HG02588 (cell line): ENCODE results near the gene ZNF688.
A peak's percentile ranks its signal among the peaks of the same experiment; 100 is the strongest.

ENCODE experiments used
- ATAC-seq: cut with Tn5 transposase; IDR thresholded peaks from one replicate; pipeline ENCODE4 v1.9.1; 2021; ENCODE audit warnings: mild to moderate bottlenecking, moderate library complexity; ENCODE audit not compliant: unreplicated experiment

ZNF688 gene

DNA sequence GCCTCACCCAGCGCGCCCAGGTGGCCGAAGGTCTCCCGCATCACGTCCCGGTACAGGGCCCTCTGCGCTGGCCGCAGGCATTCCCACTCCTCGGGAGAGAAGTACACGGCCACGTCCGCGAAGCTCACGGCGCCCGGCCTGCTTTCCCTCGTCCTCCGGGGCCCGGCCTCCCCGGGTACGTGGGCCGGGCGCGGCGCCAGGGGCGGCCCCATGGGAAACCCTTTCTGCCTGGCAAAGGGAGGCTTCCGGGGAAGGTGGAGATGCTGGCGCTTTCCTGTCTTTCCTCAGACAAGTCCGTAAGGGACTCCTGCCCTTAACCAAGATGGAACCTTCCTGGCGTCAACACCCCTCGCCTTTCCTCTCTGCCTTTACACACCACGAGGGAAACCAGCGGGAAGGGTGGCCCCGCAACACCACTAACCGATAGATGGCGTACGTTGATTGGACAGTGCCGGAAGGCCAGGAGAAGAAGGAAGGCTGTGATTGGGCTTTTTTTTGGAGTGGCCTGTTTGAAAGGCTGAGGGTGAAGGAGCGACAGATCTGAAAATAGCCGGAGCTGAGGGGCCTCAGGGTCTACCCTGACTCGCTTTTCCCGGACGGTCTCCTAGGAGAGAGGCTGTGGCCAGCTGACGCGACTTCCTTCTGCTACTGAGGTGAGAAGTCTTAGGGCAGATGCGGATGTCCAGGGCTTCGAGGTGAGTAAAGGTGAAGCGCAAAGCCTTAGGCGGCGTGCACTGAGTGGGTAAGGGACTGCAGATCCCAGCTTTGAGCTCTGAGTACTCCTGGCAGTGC, 14.1 kb upstream of the ZNF688 start, which contains the start of gene ZNF785:
Gene ZNF785, minus strand, starts transcription at position 298 of the 792 bp plus-strand sequence. Its CDS starts 86 bp downstream, at position 212.
- ATAC-seq: peak; percentile 90

DNA sequence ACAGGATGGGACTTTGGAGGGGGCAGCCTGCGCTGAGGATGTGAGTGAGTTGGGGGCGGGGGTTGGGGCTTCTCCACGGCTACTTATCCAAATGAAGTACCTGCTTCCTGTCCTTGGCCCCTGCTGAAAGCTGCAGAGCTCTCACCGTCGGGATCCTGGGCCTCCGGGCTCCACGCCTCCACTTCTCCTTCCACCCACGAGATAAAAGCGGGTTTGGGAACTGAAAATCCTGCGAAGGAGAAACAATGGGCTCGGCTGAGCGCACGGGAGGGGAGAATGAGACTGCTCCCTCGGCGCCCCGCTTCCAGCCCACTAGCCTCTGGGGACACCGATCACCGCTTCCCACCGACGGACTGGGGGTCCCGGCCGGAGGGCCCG, 13.5 kb upstream of the ZNF688 start:
- ATAC-seq: peak; percentile 15

DNA sequence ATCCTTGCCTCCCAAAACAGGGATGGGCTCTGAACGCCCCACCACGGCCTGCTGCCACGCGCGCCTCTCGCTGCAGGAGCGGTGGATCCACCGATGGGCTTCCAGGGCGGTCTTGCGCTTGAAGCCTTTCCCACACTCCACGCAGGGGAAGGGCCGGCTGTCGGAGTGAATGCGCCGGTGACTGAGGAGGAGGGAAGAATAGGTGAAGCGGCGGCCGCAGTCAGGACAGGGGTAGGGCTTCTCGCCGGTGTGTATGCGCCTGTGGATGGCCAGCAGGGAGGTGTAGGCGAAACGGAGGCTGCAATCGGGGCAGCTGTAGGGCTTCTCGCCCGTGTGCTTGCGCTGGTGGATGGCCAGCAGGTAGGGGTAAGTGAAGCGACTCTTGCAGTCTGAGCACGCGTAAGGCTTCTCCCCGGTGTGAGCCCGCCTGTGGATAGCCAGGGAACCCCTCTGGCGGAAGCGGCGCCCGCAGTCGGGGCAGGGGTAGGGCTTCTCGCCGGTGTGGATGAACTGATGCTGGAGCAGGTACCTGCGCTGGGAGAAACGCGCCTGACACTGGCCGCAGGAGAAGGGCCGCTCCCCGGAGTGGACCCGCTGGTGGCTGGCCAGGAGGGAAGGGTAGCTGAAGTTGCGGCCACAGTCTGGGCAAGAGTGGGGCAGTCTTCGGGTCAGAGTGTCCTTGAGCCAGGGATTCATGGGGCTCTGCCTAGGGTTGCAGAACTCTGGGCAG, 11.3 kb upstream of the ZNF688 start:
- no peak for ATAC-seq

DNA sequence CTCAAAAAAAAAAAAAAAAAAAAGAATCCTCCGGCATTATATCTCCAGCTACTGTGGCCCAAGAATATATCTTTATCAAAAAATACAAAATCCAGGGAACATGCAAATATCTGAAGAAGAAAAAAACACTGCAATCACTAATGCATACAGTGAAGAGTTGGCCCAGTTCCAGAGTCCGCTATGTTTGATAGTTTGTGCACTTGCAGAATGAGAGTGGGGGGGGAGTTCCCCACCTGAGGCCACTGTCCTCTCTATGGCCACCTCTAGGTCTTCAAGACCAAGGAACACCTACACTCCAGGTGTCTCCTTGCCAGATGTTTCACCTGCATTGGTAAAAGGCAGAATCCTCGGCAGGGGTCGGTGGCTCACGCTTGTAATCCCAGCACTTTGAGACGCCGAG, 9.9 kb upstream of the ZNF688 start:
- ATAC-seq: no peak

DNA sequence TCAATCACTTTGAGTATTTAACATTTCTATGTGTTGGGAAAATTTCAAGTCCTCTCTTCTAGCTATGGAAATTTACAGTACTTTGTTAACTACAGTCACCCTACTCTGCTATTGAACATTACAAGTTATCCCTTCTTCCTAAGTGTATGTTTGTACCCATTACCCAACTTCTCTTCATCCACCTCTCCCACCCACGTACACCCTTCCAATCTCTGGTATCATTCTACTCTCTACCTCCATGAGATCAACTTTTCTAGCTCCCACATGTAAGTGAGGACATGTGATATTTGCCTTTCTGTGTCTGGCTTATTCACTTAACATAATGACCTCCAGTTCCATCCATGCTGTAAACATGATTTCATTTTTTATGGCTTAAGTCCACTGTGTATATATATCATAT, 3.2 kb upstream of the ZNF688 start:
- no peak for ATAC-seq

DNA sequence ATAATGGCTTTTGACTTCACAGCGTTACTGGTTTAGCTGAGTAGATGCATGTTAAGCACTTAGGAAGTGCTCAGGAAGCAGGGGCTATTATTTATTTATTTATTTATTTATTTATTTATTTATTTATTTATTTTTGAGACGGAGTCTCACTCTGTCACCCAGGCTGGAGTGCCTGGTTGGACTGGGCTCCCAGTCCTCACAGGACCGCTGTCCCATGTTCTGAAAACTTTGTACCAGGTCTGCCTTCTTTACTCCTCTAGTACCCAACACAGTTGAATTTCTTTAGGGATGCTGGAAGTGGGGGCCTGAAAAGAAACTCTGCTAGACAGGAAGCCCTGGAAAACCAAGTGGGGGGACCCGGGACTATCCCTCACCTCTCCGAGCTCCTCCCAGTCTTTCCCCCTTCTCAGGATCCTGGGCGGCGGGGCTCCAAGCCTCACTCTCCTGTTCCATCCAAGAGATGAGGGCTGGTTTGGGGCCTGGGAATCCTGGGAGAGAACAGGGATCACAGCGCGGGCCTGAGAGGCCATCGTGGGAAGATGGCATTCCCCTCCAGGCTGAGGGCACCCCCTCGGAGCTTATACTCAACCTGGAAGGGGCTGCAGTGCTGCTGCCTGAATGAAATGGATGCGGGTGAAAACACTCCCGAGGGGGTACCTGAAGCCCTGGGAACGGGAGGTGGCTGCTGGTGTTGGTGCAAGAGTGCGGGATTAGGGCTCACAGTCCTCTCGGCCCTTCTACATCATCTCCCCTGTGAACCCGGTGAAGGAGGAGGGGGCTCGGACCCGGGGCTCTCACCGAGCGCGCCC, 674 bp downstream of the ZNF688 start:
- no peak for ATAC-seq

DNA sequence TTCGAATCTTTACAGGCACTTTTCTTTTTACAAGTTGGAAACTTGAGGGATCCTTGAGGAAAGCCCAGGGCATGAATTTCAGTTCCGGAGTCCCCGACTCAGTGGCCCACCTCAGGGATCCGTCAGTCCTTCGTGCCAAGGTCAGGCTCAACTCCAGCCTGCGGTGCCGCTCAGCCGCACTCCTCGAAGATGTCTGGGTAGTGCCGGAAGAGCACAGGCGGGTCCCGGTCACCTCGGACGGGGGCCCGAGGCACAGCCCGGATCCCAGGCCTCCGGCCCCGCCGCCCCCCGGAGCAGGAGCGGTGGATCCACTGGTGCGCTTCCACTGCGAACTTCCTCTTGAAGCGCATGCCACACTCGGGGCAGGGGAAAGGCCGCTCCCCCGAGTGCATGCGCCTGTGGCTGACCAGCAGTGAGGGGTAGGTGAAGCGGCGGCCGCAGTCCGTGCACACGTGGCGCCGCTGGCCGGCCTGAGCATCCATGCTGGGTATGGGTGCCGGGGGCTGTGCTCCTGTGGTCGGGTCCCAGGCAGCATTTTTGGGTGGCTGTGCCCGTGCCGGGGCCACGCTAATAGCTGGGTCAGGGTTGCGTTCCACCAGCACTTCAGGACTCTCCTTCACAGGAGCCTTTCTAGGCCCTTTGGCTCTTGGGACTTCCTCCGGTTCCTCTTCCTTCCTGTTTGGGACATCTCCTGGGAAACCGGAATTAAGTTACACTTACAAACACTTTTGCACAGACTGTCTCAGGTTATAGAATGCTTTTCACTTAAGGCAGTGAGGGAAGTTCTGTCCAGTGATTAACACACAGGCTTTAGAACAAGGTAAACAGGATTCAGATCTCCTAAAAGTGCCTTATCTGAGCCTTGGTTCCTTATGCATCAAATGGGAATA, 1.5 kb downstream of the ZNF688 start:
- ATAC-seq: no peak

DNA sequence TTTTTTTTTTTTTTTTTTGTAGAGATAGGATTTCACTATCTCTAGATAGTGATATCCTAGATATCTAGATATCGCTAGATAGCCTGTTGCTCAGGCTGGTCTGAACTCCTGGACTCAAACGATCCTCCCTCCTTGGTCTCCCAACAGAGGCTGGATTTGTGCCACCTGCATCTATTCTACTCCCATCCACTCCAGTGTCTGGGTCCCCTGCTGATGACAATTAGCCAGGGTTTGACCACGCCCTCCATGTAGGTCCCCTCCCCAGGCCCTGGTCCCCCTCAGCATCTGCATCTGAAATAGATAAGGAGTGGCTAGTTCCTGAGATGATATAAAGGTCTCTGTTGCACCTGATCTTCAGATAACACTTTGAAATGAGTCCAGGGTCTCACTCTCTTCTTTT, 2.2 kb downstream of the ZNF688 start:
- no peak for ATAC-seq

DNA sequence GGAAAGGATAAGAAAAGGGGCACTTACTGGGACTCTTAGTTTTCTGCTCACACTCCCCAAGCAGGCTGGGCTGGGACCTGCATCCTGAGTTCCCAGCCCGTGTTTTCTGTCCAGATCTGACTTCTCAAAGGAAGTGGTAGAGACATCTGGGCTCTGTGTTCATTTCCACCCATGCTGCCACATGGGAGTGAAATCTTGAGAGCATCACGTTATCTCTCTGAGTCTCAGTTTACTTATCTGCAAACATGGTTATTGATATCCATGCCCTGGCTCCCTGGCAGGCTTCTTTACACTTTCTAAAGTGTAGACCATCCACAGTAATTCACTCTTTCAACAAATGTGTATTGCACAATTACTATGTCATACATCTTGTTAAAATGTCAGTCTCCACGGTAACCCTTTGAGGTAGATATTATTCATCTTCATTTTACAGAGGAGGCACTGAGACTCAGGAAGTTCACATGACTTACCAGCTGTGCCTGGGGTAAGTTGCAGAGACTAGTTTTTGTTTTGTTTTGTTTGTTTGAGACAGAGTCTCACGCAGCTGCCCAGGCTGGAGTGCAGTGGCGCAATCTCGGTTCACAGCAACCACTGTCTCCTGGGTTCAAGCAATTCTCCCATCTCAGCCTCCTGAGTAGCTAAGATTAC, 3.4 kb downstream of the ZNF688 start:
- ATAC-seq: no peak

DNA sequence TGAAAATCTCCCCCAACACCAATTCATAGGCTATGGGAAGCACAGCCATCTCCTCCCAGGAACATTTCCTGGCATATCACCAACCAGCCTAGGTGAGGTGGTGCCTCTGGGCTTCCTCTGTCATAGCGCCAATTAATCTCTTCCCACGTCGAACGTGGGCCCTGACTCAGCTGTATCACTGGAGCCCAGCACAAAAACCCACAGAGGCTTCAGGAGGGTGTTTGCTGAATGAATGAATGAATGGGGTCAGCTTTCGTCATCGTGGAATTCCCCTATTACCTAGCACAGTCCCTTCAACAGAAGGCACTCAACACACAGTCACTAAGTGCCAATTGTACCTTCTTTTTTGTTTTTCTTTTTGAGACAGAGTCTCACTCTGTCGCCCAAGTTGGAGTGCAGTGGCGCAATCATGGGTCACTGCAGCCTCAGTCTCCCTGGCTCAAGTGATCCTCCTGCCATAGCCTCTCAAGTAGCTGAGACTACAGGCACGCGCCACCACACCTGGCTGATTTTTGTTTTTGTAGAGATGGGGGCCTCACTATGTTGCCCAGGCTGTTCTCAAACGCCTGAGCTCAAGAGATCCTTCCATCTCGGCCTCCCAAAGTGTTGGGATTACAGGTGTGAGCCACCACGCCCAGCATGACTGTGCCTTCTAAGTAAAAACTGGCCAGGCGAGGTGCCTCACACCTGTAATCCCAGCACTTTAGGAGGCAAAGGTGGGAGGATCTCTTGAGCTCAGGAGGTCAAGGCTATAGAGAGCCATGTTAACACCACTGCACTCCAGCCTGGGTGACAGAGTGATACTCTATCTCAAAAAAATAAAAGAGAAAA, 4.1 kb downstream of the ZNF688 start:
- no peak for ATAC-seq

DNA sequence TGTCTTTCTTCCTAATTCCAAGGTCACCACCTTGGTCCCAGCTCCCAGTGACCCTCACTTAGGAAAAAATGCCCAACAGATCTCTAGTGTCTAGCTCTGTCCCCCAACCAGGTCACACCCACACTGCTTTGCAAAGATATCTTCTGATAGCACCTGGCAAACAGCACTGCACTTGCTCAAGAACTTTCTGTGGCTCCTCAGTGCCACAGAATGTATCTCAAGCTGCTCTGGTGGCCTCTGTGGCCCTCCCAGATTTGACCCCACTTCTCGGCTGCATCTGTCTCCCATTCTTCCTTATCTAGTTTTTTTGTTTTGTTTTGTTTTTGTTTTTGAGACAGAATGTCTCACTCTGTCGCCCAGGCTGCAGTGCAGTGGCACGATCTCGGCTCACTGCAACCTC, 5.0 kb downstream of the ZNF688 start:
- ATAC-seq: no peak

DNA sequence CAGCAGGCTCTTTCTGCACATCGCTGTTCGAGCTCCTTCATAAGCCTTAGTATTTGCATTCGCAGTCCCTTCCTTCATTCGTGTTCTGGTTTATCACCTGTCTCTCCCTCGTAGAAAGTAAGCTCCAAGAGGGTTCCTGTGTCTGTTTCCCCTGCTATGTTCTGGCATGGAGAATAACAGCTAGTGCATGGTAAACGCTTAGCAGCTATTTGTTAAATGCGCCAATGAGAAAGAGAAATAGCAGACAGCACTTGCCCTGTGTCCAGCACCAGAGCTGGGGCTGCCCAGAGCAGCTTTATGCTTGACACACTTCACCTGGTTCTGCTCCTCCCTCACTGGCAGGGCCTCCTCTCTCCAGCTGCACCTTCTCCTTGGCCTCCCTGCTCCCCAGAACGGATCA, 5.5 kb downstream of the ZNF688 start:
- ATAC-seq: no peak

DNA sequence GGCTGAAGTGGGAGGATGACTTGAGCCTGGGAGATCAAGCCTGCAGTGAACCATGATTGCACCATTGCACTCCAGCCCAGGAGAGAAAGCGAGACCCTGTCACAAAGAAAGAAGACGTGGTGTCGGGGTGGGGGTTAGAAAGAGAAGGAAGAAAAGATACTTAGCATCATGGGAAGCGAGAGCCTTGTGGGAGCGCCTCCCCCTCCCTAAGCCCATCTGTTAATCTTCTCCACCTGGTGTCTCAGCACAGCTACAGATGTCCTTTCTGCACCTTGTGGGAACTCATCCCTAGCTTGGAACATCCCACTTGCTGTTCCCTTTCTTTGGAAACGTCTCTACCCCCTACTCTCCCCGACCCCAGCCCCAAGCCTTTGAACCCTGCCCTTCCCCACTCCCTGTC, 6.0 kb downstream of the ZNF688 start:
- no peak for ATAC-seq

DNA sequence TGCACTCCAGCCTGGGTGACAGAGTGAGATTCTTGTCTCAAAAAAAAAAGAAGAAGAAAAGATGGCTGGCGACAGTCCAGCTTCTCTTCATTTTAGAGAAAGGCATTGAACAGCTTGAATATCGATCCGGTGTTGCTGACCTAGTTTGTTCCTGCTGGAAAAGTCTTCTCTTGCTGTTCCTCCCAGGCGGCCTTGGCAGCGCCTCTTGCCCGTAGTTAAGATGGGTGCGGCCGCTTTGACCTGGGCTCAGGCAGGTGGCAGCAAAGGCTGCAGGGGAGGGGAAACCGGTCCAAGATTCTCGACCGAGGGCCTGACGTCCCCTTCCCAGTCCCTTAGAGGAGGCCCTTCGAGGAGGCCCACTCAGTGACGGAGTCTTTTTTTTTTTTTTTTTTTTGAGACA, 9.5 kb downstream of the ZNF688 start:
- no peak for ATAC-seq

DNA sequence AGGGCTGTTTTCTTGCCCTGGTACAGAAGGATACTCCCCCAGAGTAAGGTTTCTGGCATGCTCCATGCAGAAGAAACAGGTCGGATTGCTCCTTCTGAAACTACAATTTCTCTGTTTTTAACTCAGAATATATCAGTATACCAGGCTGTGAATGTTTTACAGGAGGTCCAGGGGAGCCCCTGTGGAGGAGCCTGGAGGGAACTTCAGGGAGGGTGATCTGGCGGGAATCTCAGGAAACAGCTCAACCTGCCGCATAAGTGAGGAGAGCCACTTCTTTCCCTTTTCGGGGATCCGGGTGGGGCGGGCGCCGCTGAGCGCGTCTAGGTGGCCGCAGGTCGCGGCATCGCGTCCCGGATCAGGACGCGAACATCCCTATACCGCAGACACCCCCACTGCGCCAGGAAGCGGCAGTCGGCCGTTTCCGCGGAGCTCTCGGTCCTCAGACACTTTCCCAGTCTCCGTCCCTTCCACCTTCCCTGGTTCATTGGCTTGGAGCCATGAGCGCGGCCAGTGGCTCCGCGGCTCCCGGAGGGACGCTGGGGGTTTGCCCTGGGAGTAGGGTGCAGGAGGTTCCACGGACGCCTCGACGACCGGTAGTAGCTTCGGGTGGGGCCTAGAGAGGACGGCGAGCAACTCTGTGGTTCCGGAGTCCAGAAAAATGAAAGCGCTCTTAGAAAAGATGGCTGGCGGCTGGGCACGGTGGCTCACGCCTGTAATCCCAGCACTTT, 10.3 kb downstream of the ZNF688 start:
- no peak for ATAC-seq

DNA sequence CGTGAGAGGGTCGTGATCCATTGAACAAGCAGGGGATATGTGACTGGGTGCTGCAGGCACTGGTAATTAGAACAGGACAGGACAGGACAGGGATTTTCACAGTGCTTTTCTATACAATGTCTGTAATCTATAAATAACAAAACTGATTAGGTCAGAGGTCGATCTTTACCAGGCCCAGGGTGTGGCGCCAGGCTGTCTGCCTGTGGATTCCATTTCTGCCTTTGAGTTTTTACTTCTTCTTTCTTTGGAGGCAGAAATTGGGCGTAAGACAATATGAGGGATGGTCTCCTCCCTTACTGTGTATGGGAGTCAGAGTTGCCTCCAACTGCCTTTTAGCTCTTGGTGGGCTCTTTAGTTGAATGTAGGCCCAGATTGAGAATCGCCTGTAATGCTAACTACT, 11.8 kb downstream of the ZNF688 start:
- no peak for ATAC-seq

DNA sequence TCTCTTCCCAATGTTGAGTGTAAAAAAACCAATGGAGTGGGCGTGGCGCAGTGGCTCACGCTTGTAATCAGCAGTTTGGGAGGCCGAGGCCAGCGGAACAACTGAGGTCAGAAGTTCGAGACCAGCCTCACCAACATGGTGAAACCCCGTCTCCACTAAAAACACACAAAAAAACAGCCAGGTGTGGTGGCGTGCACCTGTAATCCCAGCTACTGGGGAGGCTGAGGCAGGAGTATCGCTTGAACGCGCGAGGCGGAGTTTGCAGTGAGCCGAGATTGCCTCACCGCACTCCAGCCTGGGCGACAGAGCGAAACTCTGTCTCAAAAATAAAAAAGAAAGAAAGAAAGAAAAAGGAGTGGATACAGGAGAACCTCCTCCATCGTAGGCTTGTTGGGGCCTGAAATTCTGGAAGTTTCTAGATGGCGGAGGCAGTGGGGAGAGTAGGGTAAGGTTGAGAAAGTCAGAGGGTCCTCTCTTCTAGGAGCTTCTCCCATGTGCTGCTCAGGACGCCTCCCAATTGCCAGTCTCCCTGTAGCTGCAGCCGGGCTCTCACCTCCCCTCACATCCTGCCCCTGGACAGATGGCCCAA, 12.6 kb downstream of the ZNF688 start:
- no peak for ATAC-seq
